Uterus (tissue), 2 donors: ENCODE results near the gene DNMT3A.

Source experiments
- CTCF ChIP-seq, 4 experiments: fragments of 200-600 bp in 2 of 4; fragments of 450-650 bp in 2 of 4; sonication (generic) in 2 of 4; IDR thresholded peaks; one replicate each; pipeline ENCODE4 v1.5.1; 2016 to 2019; ENCODE audit warnings: antibody characterized with exemption in 4 of 4, mild to moderate bottlenecking in 2 of 4, moderate library complexity in 1 of 4
- POLR2A ChIP-seq, 2 donors: fragments of 450-650 bp; IDR thresholded peaks; one replicate each; pipeline ENCODE4 v1.6.1; 2016; ENCODE audit warnings: antibody characterized with exemption in 2 of 2, mild to moderate bottlenecking in 1 of 2, moderate library complexity in 1 of 2

DNA sequence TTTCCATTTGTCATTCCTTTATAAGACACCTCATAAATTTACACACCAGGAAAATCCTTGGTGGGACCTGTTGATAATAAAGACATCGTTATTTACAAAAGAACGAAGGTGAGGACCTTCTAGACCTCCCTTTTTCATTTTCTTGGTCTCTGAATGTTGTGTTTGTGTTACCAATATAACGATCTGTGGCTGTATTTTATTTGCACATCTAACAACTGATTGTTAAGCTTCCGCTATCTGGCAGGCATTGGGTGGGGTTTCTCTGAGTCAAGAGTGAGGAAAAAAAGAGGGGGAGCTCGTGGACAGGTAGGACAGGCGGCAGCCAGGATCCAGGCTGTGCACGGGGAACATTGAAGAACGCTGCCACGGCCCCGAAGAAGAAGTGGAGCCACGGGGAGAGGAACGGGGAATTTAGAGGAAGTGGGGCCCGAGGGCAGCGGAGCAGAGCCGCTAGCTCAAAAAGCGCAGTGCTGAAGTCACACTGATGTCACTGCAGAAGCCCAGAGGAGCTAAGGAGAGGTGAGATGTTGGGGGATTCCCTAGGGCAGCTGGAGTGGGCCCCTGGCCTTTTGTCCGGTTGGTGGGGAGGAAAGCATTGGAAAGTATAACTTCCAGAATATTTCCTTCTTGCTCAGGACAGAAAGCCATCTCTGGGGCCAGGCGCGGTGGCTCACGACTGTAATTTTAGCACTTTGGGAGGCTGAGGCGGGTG lies 20.9 kb upstream of the DNMT3A start:
- TF ChIP-seq CTCF (IDR thresholded peaks at IDR 0.05) (no peak), POLR2A (IDR thresholded peaks at IDR 0.05) (no peak)
